Upper lobe of left lung (tissue), 4 donors: Measurements from ENCODE around the gene CLDN1.

Experiments
- EP300 ChIP-seq, 4 donors: sonication (generic); formaldehyde crosslinking; IDR thresholded peaks; one replicate each; pipeline ENCODE4 v1.5.1; 2017; ENCODE audit warnings: antibody characterized with exemption in 4 of 4, control low read depth in 2 of 4
- POLR2A ChIP-seq, 4 donors: fragments of 450-650 bp; IDR thresholded peaks; one replicate each; pipeline ENCODE4 v1.5.1; 2016 to 2017; ENCODE audit warnings: antibody characterized with exemption in 4 of 4, mild to moderate bottlenecking in 2 of 4
- TF ChIP-seq, protein P1 (sequence below), 6 experiments: fragments of 450-650 bp in 4 of 6; fragments of 200-600 bp in 2 of 6; sonication (generic) in 2 of 6; IDR thresholded peaks; one replicate each; pipeline ENCODE4 v1.5.1; 2016 to 2019; ENCODE audit warnings: antibody characterized with exemption in 6 of 6

DNA sequence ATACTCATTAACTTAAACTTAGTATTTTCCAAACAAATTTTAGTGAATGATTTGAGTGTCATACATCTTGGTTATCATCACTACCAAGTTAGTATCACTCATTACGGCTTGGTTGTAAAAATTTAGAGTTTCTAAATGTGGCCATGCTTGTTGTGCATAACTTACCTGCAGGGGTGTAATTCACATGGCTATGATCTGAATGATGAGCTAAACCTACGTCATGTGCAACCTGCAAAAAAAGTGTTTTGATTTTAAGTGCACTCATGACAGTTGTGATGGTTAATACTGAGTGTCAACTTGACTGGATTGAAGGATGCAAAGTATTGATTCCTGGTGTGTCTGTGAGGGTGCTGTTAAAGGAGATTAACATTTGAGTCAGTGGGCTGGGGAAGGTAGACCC, 48.1 kb upstream of the CLDN1 start:
- TF ChIP-seq, protein P1, sequence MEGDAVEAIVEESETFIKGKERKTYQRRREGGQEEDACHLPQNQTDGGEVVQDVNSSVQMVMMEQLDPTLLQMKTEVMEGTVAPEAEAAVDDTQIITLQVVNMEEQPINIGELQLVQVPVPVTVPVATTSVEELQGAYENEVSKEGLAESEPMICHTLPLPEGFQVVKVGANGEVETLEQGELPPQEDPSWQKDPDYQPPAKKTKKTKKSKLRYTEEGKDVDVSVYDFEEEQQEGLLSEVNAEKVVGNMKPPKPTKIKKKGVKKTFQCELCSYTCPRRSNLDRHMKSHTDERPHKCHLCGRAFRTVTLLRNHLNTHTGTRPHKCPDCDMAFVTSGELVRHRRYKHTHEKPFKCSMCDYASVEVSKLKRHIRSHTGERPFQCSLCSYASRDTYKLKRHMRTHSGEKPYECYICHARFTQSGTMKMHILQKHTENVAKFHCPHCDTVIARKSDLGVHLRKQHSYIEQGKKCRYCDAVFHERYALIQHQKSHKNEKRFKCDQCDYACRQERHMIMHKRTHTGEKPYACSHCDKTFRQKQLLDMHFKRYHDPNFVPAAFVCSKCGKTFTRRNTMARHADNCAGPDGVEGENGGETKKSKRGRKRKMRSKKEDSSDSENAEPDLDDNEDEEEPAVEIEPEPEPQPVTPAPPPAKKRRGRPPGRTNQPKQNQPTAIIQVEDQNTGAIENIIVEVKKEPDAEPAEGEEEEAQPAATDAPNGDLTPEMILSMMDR (IDR thresholded peaks at IDR 0.05): no peak
- TF ChIP-seq POLR2A (IDR thresholded peaks at IDR 0.05): no peak
- no peak for TF ChIP-seq EP300 (IDR thresholded peaks at IDR 0.05)
